Right ventricle myocardium inferior (tissue), 1 donor: Measurements from ENCODE around the gene IFIT5. TPM values are rescaled to one million over a fixed set of nuclear protein-coding genes. Genes with fewer than 3 reads are reported as not detected.

ENCODE experiments used
- ATAC-seq: fragments of 200-7000 bp; cut with Tn5 transposase; one replicate; pipeline ENCODE4 v1.9.1; 2020; ENCODE audit warnings: mild to moderate bottlenecking, moderate library complexity
- DNase-seq: peaks from one replicate; pipeline ENCODE4 v3.0.0; 2021; ENCODE audit errors: missing footprints
- intact Hi-C: fragments of 100-400 bp; cut with DNase I; formaldehyde crosslinking; loops from one replicate; pipeline ENCODE4 v1.11.0; 2022
- long read RNA-seq: library from polyadenylated mRNA; unstranded; transcript quantifications from one replicate; pipeline ENCODE4 v2.0.0, GENCODE V29; 2021
- total RNA-seq: library from RNA; stranded (reverse); fragmentation: NEBNext Ultra II Directional; extraction: Animal tissue kit (Norgen Biotek cat#: 25700); gene quantifications from one replicate; pipeline ENCODE4 v1.2.1, GENCODE V29; 2021
- donor health status: DM: no; HTN: yes; CAD: no; lungs with severe emphysema.

IFIT5 gene, protein sequence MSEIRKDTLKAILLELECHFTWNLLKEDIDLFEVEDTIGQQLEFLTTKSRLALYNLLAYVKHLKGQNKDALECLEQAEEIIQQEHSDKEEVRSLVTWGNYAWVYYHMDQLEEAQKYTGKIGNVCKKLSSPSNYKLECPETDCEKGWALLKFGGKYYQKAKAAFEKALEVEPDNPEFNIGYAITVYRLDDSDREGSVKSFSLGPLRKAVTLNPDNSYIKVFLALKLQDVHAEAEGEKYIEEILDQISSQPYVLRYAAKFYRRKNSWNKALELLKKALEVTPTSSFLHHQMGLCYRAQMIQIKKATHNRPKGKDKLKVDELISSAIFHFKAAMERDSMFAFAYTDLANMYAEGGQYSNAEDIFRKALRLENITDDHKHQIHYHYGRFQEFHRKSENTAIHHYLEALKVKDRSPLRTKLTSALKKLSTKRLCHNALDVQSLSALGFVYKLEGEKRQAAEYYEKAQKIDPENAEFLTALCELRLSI
- total RNA-seq = 8.2 TPM
- long read RNA-seq, full-length matches to known transcripts = 8 of 10 reads
- long read RNA-seq, partial matches to known transcripts = 0 of 10 reads
- long read RNA-seq, other reads (novel, unspliced or antisense) = 2 of 10 reads

DNA sequence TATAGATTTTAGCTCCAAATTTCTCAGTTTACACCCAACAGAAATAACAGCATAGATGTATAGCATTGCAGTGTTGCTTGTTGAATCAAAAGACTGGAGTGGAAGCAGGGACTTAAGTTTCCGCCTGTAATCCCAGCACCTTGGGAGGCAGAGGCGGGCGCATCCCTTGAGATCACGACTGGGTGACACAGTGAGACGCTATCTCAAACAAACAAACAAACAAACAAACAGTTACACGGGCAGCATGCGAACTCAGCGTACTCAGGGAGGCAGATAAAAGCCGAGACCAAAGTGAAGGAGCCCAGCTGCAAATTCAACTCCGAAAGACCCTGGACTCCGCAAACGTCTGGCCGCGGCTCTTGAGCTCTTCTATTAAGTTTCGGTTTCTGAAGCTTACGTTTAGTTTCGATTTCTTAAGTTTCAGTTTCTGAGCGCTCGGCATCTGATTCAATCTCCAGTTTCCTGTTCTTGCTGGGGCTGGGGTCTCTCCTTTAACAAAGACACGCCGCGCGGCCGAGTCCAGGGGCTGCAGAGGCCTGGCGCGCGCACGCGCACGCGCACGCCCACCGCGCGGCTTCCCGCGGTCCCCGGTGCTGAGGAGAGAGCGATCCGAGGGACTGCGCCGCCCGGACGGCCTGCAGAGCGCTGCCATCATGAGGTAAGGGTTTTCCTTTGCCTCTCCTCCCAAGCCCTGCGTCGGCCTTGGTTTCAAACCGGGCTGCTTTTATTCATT lies at the start of gene IFIT5:
TSS of gene IFIT5 (plus strand) at position 423 of the 733 bp plus-strand sequence. CDS start at position 654, 231 bp downstream.
- ATAC-seq (peak; percentile 95), DNase-seq (peak; percentile 89)
- intact Hi-C loops = loop anchor here (1.0 kb wide), 1 partner anchor 22 kb away; the partner anchor contains the start of gene IFIT1

DNA sequence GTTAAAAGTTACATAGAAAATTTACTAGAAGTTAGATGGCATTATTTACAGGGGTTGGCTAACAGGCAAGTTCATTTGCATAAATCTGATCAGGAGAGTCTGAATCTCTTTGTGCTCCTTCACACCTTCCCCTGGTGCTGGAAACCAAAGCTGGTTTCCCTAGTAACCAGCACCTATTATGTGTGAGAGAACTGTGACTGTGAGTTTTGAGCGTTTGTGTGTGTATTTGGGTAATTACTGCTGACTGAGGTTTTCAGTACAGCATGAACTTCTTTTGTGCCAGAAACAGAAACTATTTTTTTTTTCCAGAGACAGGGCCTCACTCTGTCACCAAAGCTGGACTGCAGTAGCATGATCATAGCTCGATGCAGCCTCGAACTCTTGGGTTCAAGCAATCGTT lies 46.8 kb upstream of the IFIT5 start:
- intact Hi-C loops = loop anchor here (5.0 kb wide), 1 partner anchor 65 kb away; the partner anchor contains the start of gene IFIT2
- ATAC-seq (peak; percentile 32), DNase-seq (no peak)

DNA sequence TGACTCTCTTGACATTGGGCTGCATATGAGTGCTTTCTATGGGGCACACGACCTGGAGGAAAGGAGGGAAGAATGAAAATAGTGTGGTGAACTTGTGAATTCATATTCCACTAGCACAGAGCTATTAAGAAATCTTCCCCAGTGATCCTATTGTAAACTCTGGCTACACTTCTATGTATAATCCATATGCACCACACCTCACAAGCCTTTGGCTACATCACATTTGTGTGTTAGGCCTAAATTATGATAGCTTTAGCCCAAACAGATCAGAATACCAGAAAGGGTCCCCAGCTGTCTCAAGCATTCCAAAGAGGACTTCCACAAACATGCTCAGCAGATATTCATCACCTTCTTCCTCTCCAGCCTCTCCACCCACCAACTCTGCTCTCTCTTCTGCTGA lies 46.2 kb upstream of the IFIT5 start:
- intact Hi-C loops = loop anchor here (5.0 kb wide), 1 partner anchor 66 kb away; the partner anchor contains the start of gene IFIT2
- no peak for ATAC-seq
- no peak for DNase-seq

DNA sequence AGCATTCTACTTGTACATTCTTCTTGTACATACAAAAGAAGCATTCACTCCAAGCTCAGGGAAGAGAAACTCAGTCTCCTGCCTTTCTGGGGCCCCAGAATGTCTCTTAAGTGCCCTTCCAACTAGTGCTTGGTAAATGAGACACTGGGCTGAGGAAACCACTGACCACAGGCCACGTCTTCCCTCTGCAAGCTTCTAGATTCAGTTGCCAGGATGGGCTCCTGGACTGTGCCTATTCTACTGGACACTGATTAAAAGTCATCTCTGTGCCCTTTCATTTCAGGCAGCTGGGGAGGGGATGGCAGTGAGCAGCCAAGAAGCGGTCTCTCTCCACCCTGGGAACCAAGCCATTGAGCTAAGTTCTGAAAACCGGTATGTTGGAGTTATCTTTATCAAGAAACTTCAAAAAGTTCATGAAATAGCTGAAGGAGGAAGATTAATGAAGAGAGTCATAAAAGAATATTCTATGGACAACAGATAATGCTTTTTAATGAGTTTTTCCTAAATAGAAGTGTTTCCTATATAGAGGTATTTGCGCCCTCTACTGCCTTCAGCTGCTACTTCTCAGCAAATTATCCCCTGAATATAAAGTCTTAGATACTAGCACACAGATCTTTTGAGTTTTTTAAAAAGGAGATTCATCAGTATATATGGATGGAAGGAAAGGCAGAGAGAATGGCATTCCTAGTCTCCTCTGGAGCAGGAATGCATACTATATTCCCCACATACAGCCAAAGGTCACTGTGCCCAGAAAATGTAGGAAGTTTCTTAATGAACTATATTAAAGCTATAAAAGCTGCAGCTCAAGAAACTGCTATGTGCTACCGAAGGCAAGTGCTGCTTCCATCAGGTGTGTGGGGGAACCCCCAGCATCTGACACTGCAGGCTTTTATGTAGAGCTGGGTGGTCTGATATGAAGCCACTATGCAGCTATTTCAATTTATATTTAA lies 44.9 kb upstream of the IFIT5 start:
- no peak for DNase-seq
- intact Hi-C loops = loop anchor here (5.0 kb wide), 2 partner anchors 42 to 67 kb away; partner anchors contain the start of genes IFIT2 and IFIT3
- no peak for ATAC-seq

DNA sequence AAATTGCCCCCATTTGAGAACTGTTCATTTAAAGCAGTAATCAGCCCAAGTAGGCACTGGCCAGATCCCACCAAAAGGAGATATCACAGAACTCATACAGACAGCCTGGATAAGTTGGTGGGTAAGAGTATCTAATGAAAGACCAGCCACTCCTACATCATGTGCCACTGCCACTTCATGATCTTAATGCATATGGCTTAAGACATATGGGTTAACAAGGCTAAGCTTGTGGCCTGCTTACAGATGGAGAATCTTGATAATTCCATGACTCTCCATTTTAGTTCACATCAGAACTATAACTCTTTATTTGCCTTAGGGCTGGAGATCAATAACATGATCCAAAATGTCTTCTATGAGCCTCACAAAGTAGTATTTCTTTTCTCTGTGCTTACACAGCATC lies 43.3 kb upstream of the IFIT5 start:
- DNase-seq (no peak), ATAC-seq (no peak)
- intact Hi-C loops = loop anchor here (5.0 kb wide), 1 partner anchor 44 kb away; the partner anchor contains the start of gene IFIT3

DNA sequence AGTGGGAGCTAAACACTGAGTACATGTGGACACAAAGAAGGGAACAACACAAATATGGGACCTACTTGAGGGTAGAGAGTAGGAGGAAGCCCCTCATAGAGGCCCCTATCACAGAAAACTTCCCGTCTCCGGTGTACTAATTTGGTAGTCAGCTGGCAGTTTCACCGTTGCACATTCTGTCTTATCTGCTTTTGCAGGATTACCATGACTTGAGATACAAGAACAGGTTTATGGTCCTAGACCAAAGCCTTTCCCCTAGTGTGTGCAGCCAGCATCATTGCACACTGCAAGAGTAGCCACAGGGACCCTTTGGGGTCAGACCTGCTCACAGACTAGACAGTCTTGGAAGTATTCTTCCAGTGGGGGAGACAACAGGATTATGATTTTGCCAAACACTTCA lies 42.4 kb upstream of the IFIT5 start:
- intact Hi-C loops = loop anchor here (5.0 kb wide), 1 partner anchor 45 kb away; the partner anchor contains the start of gene IFIT3
- no peak for DNase-seq
- ATAC-seq = no peak

DNA sequence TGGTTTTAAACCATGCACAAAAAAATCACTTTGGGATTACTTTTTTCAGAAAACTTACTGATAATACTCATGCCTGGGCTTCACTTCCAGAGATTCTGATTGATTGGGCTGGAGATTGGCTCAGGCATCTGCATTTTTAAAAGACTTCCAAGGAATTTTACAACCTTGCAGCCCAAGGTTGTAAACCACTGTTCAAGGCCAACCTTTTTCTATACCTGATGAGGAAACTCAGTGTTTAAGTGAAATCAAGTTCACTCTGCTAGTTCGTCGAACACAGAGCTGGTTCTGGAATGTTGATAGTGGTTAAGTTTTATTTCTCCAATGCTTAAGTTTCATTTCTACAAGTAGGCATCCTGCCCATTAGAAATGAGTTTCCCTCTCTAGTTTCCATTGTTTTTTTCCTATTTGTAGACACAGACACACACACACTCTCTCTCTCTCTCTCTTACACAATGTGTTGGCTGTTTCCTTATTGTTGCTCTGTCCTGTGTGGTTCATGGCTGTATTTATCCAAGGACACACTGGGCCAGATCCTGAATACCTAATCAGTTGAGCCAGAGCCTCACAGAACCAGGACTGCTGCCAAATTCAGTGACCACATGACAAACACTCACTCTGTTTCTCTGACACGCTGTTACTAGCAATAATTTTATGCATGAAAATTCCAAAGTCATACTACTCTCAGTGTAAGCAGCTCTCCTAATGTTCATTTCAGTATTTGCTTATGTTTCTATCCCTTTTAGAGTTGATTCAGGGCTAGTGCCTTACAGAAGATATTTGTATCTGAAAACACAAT lies 40.3 kb upstream of the IFIT5 start:
- intact Hi-C loops = loop anchor here (5.0 kb wide), 1 partner anchor 47 kb away; the partner anchor contains the start of gene IFIT3
- peak; percentile 75 for DNase-seq
- ATAC-seq = peak; percentile 97

DNA sequence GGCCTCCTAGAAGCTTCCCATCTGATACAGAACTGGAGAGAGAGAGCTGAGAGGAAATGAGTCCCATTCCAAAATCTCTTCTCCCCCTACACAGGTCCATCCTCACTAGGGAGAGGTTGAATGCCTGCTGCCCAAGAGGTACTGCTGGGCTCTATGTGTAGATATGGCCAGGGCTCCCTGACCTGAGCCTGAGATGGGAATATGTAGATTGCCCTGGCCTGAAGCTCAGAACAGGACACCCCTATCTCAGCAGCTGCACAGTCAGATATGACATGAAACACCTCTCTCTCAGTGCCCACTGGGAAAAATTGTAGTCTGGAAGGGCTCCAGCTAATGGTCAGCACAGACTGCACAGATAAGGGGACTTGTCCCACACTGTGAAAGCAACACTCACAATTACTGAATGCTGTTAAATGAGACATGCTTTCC lies 39.6 kb upstream of the IFIT5 start:
- no peak for DNase-seq
- intact Hi-C loops = loop anchor here (5.0 kb wide), 1 partner anchor 47 kb away; the partner anchor contains the start of gene IFIT3
- peak; percentile 50 for ATAC-seq

DNA sequence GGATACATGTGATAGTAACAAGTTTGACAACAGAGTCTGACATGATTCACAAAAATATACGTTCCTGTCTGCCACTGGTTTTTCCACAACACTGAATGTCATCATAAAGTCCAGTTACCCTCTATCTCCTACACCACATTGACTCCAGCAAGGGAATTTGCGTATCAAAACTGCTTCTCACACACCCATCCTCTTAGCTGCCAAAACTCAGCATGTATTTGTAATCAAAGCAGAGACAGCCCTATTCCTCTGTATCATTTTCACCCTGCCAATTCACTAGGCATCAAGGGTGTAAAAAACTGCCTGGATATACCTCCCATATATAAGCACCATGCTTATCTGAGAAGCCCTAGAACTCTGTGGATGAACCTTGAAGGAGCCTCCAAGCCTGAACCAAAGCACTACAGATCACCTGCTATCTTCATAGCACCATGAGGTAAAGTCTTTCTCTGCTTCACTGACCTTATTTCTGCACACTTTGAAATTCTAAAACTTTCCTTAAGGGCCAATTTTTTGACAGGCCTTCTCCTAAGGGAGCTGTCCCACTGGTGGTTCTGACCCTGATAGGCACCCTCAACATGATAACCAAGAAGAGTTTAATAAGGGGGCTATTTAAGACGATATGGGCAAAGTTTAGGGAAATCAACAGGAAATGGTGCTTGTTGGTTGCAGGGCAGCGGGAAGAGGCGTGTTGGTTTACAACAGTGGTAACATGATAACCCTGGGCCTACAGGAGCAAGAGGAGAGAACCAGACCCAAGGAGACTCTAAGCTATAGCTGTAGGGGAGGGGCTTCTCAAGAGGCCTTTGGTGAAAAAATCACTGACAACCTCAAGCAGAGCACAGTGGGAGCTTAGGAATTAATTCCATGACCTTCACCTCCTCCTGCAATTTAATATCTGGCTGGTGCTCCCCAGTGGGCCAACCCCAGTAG lies 36.4 kb upstream of the IFIT5 start, which contains the start of gene IFIT1B:
TSS of gene IFIT1B (plus strand) at position 352 of the 933 bp plus-strand sequence. CDS start at position 432, 80 bp downstream.
- intact Hi-C loops = no loop called here
- ATAC-seq (no peak), DNase-seq (no peak)

DNA sequence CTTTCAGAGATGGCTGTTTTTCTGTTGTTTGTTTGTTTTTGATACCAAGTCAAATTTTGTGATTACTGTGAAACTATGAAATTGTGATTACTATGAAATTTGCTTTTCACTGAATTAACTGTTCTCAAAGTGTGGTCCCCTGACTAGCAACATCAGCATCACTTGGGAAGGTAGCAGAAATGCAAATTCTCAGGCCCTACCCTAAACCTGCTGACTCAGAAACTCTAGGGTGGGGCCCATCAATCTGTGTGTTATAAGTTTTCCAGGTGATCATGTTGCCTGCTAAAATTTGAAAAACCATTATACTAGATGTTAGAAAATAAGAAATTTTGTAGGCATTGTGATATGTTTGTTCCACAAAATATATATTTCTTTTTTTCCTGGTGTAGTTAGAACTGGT lies 35.3 kb upstream of the IFIT5 start:
- DNase-seq (no peak), ATAC-seq (no peak)
- intact Hi-C loops = no loop called here

DNA sequence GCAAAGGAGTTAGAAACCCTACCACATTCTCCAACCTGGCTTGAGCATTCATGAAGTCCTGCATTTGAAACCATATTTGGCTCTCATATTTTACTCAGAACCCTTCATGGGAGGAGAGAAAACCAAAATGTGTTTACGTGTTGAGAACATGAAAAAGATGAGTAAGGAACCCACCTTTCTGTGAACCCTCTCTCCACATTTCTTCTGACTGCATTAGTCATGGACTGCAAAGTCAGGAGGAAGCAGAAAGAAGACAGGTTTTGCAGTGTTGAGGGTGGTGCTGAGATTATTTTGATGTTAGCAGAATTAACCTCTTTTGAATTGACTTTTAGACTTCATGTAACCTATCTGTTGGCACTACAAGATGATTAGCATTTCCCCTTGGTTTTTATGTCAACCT lies 31.6 kb upstream of the IFIT5 start:
- ATAC-seq (no peak), DNase-seq (no peak)
- intact Hi-C loops = no loop called here

DNA sequence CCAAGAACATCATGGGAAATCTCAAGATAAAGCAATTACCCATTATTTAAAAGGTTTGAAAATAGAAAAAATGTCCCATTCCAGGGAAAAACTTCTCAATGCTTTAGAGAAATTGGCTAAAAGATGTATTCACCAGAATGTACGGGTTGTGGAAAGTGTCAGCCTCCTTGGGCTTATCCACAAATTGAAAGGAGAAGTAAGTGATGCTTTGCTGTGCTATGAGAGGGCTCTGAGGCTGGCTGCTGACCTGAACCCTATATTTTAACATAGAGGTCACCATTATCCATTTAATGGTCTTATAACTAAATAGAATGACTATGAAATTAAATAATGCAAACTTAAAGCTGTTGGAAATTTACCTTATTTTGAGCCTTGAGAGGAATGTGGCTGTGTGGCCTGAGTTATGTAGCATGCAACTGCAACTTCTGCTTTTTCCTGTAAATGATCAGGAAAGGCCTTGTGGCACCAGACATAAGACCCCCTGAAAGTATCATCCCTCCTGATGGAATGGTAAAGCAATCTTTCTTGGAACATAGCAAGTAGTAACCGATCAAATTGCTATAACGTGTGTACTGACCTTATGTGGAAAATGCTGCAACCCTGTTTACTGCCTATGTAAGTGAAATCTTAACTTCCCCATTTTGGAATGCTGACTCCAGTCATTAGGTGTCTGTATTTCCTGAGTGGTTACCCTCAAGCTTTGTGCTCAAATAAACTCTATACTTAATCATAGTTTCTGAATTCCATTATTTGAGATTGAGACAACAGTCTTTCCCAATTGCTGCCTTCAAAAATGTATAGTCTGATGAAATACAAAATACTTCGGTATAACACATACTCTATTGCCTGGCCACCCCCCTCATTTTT lies 29.7 kb upstream of the IFIT5 start:
- intact Hi-C loops = no loop called here
- no peak for DNase-seq
- peak; percentile 67 for ATAC-seq

DNA sequence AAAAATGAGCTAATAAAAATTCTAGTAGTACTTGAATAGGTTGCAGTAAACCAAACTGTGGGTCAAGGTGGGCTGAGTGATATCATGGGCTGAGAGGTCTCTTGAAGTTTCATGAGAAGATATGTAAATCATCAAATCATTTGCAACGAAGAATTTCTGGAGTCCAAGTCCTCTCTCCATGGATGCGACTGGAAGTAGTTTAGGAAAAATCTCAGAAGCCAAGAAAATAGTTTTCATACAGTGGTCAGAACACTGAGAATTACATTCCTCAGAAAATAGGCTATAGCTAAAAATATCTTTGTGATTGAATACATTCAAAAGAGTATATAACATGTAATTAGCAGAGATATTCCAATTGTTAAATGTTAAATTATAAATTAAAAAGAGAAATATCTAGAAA lies 25.6 kb upstream of the IFIT5 start:
- intact Hi-C loops = no loop called here
- no peak for DNase-seq
- ATAC-seq = no peak

DNA sequence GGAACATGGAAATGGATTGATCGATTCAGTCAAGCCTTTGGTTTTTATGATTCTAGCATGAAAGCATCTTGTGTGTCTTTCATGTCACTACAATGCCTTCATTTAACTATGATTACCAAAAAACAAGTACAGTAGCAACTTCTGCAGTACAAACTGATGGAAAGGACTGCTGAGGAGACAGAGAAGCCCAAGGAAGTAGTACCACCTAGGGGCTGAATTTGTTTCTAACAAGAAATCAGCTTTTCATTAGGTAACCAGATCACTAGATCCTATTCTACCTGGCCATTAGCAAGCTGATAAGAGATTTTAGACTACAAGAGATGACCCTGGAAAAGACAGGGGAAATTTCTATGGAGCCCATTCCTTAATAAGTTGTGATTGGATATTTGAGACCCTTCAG lies 25.1 kb upstream of the IFIT5 start:
- DNase-seq = no peak
- no peak for ATAC-seq
- intact Hi-C loops = no loop called here

DNA sequence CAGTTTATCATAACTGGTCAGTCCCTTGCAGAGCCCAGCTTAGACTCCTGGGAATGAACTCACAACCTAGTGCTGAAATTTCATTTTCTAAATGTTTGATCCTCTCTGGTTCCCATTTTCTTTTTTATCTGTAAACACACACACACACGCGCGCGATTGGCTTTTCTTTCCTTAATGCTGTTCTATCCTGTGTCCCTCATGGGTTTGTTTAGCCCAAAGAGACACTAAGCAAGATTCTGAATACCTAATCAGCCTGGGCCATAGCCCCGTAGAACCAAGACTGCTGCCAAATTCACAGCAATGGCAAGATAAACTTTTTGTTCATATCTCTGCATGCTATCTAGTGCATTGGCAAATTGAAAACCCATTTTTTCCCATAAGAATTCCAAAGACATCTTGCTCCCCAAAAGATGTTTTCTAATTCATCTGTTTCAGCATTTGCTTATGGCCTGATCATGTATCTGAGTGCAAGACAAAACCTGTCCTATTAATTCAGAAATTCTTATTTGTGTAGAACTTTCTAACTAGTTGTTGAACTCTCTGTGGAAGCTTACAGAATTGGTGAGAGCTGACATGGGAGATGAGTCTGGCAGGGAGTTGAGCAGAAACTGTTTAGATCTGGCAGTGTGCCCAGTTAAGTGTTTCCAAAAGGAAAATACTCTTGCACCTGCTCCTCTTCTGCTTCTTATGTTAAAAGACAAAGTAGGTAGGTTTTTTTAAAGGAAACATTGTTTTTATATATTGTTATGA lies 23.7 kb upstream of the IFIT5 start:
- intact Hi-C loops = no loop called here
- ATAC-seq (no peak), DNase-seq (no peak)
